ENCODE measurements around the gene PEX7.

The PEX7 gene

DNA sequence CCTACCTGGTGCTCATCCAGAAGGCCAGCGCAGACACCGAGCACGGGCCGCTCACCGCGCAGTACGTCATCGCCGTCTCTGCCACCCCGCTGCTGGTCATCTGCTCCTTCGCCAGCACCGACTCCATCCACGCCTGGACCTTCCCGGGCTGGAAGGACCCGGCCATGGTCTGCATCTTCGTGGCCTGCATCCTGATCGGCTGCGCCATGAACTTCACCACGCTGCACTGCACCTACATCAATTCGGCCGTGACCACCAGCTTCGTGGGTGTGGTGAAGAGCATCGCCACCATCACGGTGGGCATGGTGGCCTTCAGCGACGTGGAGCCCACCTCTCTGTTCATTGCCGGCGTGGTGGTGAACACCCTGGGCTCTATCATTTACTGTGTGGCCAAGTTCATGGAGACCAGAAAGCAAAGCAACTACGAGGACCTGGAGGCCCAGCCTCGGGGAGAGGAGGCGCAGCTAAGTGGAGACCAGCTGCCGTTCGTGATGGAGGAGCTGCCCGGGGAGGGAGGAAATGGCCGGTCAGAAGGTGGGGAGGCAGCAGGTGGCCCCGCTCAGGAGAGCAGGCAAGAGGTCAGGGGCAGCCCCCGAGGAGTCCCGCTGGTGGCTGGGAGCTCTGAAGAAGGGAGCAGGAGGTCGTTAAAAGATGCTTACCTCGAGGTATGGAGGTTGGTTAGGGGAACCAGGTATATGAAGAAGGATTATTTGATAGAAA lies 101.7 kb downstream of the PEX7 start:
- no peak for DNase-seq (ENCODE audit: low read depth)
- no peak overlapping the region for H3K4me3 ChIP-seq (ENCODE audit: control insufficient read depth, low read depth, low read length)
- TF ChIP-seq, protein P1, sequence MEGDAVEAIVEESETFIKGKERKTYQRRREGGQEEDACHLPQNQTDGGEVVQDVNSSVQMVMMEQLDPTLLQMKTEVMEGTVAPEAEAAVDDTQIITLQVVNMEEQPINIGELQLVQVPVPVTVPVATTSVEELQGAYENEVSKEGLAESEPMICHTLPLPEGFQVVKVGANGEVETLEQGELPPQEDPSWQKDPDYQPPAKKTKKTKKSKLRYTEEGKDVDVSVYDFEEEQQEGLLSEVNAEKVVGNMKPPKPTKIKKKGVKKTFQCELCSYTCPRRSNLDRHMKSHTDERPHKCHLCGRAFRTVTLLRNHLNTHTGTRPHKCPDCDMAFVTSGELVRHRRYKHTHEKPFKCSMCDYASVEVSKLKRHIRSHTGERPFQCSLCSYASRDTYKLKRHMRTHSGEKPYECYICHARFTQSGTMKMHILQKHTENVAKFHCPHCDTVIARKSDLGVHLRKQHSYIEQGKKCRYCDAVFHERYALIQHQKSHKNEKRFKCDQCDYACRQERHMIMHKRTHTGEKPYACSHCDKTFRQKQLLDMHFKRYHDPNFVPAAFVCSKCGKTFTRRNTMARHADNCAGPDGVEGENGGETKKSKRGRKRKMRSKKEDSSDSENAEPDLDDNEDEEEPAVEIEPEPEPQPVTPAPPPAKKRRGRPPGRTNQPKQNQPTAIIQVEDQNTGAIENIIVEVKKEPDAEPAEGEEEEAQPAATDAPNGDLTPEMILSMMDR (conservative IDR thresholded peaks at IDR 0.05; ENCODE audit: control insufficient read depth, insufficient read depth, low read depth, low read length), result no peak

DNA sequence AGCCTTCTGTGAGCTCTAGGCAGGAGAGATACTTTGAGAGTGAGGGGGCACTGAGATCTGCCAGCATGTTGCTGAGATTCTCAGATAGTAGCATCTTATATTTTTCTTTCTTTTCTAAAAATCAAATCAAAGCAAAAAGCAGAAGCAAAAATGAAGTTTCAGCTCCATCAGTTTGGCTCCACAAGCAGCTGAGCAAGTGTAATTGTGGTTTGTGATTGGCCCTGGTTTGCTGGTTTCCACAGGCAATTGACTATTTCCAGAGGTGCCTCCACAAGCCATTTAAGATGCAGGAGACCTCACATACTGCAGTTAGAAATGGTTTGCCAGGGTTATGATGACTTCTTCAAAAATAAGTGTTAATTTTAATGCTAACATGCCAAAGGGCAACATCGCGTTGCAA lies 104.0 kb downstream of the PEX7 start:
- no peak for DNase-seq (ENCODE audit: low read depth)
- TF ChIP-seq, protein P1 (conservative IDR thresholded peaks at IDR 0.05; ENCODE audit: control insufficient read depth, insufficient read depth, low read depth, low read length), result no peak
- H3K4me3 ChIP-seq (ENCODE audit: control insufficient read depth, low read depth, low read length), result no peak overlapping the region

DNA sequence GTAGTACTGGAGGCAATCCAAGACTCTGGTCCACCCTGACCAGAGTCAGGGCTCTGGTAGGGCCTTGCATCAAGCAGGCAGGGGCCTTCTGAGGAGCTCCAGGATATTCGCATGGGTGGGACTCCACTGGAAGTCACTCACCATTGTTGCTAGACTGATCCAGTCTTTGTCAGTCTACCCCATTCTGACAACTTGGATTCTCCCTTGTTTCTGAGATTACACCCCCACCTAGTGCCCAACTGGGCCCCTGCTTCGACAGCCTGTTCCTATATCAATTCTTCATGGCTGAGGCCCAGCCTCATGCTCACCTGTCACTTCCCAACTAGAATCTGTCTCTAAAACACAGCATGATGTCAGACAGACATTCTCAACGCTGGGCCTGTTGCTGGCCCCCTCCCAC lies 104.9 kb downstream of the PEX7 start:
- TF ChIP-seq, protein P1 (conservative IDR thresholded peaks at IDR 0.05; ENCODE audit: control insufficient read depth, insufficient read depth, low read depth, low read length), result peak; percentile 23
- H3K4me3 ChIP-seq (ENCODE audit: control insufficient read depth, low read depth, low read length), result no peak overlapping the region
- DNase-seq (ENCODE audit: low read depth), result no peak

- no peak for DNase-seq (ENCODE audit: low read depth)
- H3K4me3 ChIP-seq (ENCODE audit: control insufficient read depth, low read depth, low read length), result no peak overlapping the region
- TF ChIP-seq, protein P1 (conservative IDR thresholded peaks at IDR 0.05; ENCODE audit: control insufficient read depth, insufficient read depth, low read depth, low read length), result no peak
Measured at GRCh38 chr6:136930528-136930927, 108.1 kb downstream of the PEX7 start.

DNA sequence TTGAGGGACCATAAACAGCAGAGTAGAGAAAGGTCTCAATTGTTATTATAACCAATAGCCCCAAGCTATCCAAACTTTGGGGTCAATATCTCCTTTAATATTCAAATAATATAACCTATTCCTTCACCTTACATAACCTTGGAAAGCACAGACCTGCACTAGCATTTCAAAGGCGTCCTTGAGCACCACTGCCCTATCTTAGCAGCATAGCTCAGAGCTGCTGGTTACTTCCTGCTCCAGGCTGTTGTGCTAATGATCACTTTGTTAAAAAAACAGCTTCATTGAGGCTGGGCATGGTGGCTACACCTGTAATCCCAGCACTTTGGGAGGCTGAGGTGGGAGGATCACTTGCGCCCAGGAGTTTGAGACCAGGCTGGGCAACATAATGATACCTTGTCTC lies 110.2 kb downstream of the PEX7 start:
- H3K4me3 ChIP-seq (ENCODE audit: control insufficient read depth, low read depth, low read length), result no peak overlapping the region
- no peak for DNase-seq (ENCODE audit: low read depth)
- TF ChIP-seq, protein P1 (conservative IDR thresholded peaks at IDR 0.05; ENCODE audit: control insufficient read depth, insufficient read depth, low read depth, low read length), result no peak

DNA sequence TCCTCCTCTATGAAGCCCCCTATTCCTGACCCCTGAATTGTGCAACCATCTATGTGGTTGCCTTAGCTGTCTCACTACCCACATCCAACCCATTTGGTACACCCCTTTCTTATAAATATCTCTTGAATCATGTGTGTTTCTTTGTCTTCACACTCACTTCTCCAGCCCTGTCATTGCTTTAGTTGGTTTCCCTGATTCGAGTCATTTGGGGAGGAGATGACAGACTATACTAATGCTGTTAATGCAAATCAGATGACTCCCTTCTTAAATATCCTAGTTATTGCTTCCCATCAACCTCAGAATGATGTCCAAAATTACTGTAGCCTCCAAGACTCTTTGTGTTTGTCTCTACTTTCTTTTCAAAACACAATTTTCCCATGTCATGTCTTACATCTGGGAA lies 122.7 kb downstream of the PEX7 start:
- no peak for DNase-seq (ENCODE audit: low read depth)
- no peak overlapping the region for H3K4me3 ChIP-seq (ENCODE audit: control insufficient read depth, low read depth, low read length)
- TF ChIP-seq, protein P1 (conservative IDR thresholded peaks at IDR 0.05; ENCODE audit: control insufficient read depth, insufficient read depth, low read depth, low read length), result no peak
